ENCODE measurements around the gene RBM20.

Gene RBM20

DNA sequence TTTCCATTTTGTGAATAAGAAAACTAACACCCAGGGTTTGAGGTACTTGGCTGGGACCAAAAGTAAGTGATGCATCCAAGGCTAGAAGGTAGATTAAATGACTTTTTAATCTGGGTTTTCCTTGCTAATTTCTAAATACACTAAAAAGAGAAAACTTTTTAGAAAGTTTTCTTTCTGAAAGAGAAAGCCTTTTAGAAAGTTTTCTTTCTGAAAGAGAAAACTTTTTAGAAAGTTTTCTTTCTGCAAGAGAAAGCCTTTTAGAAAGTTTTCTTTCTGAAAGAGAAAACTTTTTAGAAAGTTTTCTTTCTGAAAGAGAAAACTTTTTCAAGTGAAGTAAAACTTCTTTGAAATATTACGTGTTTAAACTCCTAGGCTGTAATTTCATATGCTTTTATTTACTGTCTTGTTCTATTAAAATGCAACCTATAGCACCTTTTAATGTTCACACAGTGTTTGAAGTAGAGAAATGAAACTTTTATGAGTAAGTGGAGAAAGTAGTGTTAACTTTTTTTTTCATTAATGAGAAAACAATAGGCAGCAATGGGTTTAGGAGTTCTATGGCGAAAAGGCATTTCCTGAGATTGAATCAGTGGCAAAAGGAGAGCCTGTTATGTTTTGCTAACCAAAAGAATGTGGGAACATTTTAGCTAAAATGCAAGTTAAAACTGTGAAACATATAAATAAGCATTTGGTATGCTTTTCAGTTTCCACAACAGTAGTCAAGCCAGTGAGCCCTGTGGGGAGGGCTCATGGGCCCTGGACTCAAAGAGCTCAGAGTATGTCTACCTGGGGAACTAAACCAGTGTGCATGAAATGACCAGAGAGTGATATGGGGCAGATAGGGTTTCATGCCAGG is 103.7 kb downstream of the RBM20 start:
- TF ChIP-seq, protein P1, sequence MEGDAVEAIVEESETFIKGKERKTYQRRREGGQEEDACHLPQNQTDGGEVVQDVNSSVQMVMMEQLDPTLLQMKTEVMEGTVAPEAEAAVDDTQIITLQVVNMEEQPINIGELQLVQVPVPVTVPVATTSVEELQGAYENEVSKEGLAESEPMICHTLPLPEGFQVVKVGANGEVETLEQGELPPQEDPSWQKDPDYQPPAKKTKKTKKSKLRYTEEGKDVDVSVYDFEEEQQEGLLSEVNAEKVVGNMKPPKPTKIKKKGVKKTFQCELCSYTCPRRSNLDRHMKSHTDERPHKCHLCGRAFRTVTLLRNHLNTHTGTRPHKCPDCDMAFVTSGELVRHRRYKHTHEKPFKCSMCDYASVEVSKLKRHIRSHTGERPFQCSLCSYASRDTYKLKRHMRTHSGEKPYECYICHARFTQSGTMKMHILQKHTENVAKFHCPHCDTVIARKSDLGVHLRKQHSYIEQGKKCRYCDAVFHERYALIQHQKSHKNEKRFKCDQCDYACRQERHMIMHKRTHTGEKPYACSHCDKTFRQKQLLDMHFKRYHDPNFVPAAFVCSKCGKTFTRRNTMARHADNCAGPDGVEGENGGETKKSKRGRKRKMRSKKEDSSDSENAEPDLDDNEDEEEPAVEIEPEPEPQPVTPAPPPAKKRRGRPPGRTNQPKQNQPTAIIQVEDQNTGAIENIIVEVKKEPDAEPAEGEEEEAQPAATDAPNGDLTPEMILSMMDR (IDR thresholded peaks at IDR 0.05; ENCODE audit: low read depth, low read length, missing control alignments): no peak
- DNase-seq (ENCODE audit: extremely low read depth, low read depth): no peak
- no peak overlapping the region for H3K4me3 ChIP-seq (replicated peaks; ENCODE audit: low read depth, low read length)

DNA sequence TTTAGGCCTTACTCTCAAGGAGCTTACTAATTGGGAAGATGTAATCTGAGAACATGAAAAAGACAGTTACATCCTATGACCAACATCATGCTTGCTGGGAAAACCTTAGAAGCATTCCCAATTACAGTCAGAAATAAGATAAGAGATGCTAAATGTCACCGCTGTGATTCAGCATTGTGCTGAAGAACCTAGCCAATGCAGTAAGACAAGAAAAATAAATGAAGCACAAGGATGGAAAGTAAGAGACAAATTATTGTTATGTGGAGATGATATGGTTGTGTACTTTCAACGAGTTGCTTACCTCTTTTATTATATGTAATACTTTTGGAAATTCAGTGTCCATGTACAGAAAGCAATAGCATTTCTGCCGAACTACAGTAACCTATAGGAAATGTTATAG is 104.8 kb downstream of the RBM20 start:
- DNase-seq (ENCODE audit: extremely low read depth, low read depth): no peak
- no peak overlapping the region for H3K4me3 ChIP-seq (replicated peaks; ENCODE audit: low read depth, low read length)
- TF ChIP-seq, protein P1 (IDR thresholded peaks at IDR 0.05; ENCODE audit: low read depth, low read length, missing control alignments): no peak

DNA sequence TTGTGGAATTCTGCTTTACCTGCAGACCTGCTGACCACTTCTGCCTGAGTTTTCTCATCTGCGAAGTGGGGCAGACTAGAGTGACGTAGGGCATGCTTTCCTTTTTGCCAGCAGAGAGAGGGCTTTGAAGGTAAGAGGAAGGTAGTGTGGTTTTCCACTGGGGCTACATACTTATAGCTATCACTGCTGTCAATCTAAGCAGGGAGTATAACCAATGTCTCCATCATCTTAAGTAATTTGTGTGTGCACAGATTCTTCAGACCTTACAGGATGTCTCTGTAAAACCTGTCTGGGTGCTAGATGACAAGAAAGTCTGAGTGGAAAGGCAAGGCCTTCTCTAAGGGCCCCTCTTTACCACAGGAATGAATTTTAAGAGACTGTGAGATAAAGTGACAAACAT is 106.8 kb downstream of the RBM20 start:
- TF ChIP-seq, protein P1 (IDR thresholded peaks at IDR 0.05; ENCODE audit: low read depth, low read length, missing control alignments): no peak
- DNase-seq (ENCODE audit: extremely low read depth, low read depth): no peak
- H3K4me3 ChIP-seq (replicated peaks; ENCODE audit: low read depth, low read length): no peak overlapping the region

DNA sequence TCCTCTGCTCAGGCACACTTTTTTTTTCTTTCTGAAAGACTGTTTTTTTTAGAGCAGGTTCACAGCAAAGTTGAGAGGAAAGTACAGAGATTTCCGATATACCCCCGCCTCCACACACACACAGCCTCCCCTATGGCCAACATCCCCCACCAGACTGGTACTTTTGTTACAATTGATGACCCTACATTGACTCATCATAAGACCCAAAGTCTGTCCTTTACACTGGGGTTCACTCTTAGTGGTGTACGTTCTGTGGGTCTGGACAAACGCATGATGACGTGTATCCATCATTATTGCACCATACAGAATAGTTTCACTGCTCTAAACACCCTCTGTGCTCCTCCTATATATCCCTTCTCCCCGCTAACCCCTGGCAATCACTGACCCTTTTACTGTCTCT is 107.7 kb downstream of the RBM20 start:
- TF ChIP-seq, protein P1 (IDR thresholded peaks at IDR 0.05; ENCODE audit: low read depth, low read length, missing control alignments): no peak
- H3K4me3 ChIP-seq (replicated peaks; ENCODE audit: low read depth, low read length): no peak overlapping the region
- DNase-seq (ENCODE audit: extremely low read depth, low read depth): no peak

DNA sequence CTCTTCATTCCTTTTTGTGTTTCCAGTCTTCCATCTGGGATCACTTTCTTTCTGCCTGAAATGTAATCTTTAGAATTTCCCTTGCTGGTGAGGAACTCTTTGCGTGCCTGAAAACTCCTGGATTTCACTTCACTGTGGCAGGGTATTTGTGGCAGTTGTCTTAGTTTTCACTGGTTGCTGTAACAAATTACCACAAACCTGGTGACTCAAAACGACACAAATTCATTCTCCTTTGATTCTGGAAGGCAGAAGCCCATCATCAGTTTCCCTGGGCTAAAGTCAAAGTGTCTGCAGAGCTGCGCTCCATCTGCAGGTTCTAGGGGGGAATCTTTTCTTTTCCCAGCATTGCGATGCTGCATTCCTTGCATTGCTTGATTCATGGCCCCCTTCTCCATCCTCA is 109.3 kb downstream of the RBM20 start:
- TF ChIP-seq, protein P1 (IDR thresholded peaks at IDR 0.05; ENCODE audit: low read depth, low read length, missing control alignments): no peak
- H3K4me3 ChIP-seq (replicated peaks; ENCODE audit: low read depth, low read length): no peak overlapping the region
- no peak for DNase-seq (ENCODE audit: extremely low read depth, low read depth)

DNA sequence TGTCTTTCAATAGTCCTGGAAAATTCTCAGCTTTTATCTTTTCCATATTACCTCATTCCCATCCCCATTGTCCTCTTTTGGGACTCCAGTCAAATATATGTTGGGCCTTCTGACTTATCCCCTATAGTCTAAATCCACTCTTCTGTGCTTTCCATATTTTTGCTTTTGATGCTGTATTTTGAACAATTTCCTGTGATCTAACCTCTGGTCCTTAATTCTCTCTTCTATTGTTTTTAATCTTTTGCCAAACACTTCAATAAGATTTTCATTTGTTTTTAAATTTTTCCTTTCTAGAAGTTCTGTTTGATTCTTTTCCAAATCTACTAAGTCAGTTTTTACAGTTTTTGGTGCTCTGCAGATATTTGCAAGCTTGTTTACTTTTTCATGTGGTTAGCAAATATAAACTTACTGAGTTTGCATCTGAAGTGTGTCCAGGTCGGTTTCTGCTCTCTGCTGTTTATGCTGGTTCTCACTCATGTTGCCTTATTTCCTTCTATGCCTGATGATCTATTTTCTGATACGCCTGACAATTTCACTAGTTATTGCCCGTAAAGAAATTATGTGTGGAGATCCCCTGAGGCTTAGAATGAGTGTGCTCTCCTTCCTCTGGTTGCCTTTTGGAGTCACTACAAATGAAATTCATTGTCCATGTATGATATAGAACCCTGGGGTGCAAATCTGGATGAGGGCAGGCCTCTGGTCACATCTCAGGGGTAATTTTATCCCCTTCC is 110.4 kb downstream of the RBM20 start:
- TF ChIP-seq, protein P1 (IDR thresholded peaks at IDR 0.05; ENCODE audit: low read depth, low read length, missing control alignments): no peak
- no peak overlapping the region for H3K4me3 ChIP-seq (replicated peaks; ENCODE audit: low read depth, low read length)
- DNase-seq (ENCODE audit: extremely low read depth, low read depth): no peak
